Loucy (cell line): ENCODE measurements around the gene PAEP.
A peak's percentile ranks its signal among the peaks of the same experiment; 100 is the strongest.

Experiments used
- H2AFZ ChIP-seq: fragments of 200-600 bp; sonication (generic); 2 replicates; pipeline ENCODE4 v1.6.0; 2016; ENCODE audit warnings: antibody characterized with exemption, mild to moderate bottlenecking, low read length, moderate library complexity
- H3F3A ChIP-seq: fragments of 200-600 bp; 2 replicates; pipeline ENCODE4 v1.6.0; 2016; ENCODE audit warnings: antibody characterized with exemption, low read depth, mild to moderate bottlenecking
- H3K27me3 ChIP-seq: fragments of 200-600 bp; sonication (generic); 2 replicates; pipeline ENCODE4 v1.6.1; 2014; ENCODE audit warnings: low read length, mild to moderate bottlenecking; ENCODE audit not compliant: insufficient read depth, poor library complexity, severe bottlenecking
- H3K36me3 ChIP-seq: fragments of 200-600 bp; sonication (generic); 2 replicates; pipeline ENCODE4 v1.6.1; 2016; ENCODE audit warnings: low read length; ENCODE audit not compliant: insufficient read depth
- H3K4me1 ChIP-seq: fragments of 200-600 bp; sonication (generic); 2 replicates; pipeline ENCODE4 v1.5.1; 2014; ENCODE audit warnings: low read length, mild to moderate bottlenecking; ENCODE audit not compliant: insufficient read depth, poor library complexity, severe bottlenecking
- H3K4me2 ChIP-seq: fragments of 200-600 bp; sonication (generic); 2 replicates; pipeline ENCODE4 v1.6.0; 2014; ENCODE audit warnings: antibody characterized with exemption, low read length, low read depth, mild to moderate bottlenecking; ENCODE audit not compliant: poor library complexity, severe bottlenecking
- H3K4me3 ChIP-seq: fragments of 200-600 bp; sonication (generic); 2 replicates; pipeline ENCODE4 v1.5.1; 2014; ENCODE audit warnings: low read length, mild to moderate bottlenecking, mixed read lengths; ENCODE audit not compliant: poor library complexity, severe bottlenecking
- H3K79me2 ChIP-seq: fragments of 200-600 bp; sonication (generic); 2 replicates; pipeline ENCODE4 v1.6.1; 2014; ENCODE audit warnings: low read length; ENCODE audit not compliant: insufficient read depth
- H3K9ac ChIP-seq: fragments of 200-600 bp; sonication (generic); 2 replicates; pipeline ENCODE4 v1.6.0; 2014; ENCODE audit warnings: mild to moderate bottlenecking, low read depth, low read length, moderate library complexity; ENCODE audit not compliant: poor library complexity, severe bottlenecking
- H3K9me2 ChIP-seq: fragments of 200-600 bp; sonication (generic); replicated peaks from 2 replicates; pipeline ENCODE4 v1.6.1; 2016; ENCODE audit warnings: low read depth, low read length, mixed read lengths
- H3K9me3 ChIP-seq: fragments of 200-600 bp; sonication (generic); 2 replicates; pipeline ENCODE4 v1.6.1; 2014; ENCODE audit warnings: mild to moderate bottlenecking, antibody characterized with exemption, low read length, low read depth; ENCODE audit not compliant: insufficient read depth
- H4K20me1 ChIP-seq: fragments of 200-600 bp; sonication (generic); 2 replicates; pipeline ENCODE4 v1.6.0; 2014; ENCODE audit warnings: antibody characterized with exemption, low read length, mild to moderate bottlenecking; ENCODE audit not compliant: insufficient read depth, poor library complexity, severe bottlenecking
- CTCF ChIP-seq: fragments of 200-600 bp; sonication (generic); conservative IDR thresholded peaks from 2 replicates; pipeline ENCODE4 v1.5.1; 2014; ENCODE audit warnings: mild to moderate bottlenecking, antibody characterized with exemption, low read length
- EZH2phosphoT487 ChIP-seq: fragments of 200-600 bp; IDR thresholded peaks from 2 replicates; pipeline ENCODE4 v1.6.1; 2018; ENCODE audit warnings: antibody characterized with exemption, mild to moderate bottlenecking, moderate library complexity, borderline replicate concordance

Gene PAEP

GRCh38 chr9:135602789-135603481 is 41.4 kb downstream of the PAEP start:
- Histone ChIP-seq H3K9me2 (no peaks in the 10 kb centered on the region), H3K79me2 (no peaks in the 10 kb centered on the region), H3K4me1 (no peaks in the 10 kb centered on the region), H3K4me3 (no peak overlapping the region), H3K9ac (no peak overlapping the region), H3K9me3 (no peaks in the 10 kb centered on the region), H3K4me2 (no peak overlapping the region), H4K20me1 (no peaks in the 10 kb centered on the region), H3F3A (no peaks in the 10 kb centered on the region), H3K36me3 (no peaks in the 10 kb centered on the region), H3K27me3 (no peaks in the 10 kb centered on the region), H2AFZ (no peak overlapping the region)
- no peak for TF ChIP-seq EZH2phosphoT487
- peak; percentile 69 for TF ChIP-seq CTCF

DNA sequence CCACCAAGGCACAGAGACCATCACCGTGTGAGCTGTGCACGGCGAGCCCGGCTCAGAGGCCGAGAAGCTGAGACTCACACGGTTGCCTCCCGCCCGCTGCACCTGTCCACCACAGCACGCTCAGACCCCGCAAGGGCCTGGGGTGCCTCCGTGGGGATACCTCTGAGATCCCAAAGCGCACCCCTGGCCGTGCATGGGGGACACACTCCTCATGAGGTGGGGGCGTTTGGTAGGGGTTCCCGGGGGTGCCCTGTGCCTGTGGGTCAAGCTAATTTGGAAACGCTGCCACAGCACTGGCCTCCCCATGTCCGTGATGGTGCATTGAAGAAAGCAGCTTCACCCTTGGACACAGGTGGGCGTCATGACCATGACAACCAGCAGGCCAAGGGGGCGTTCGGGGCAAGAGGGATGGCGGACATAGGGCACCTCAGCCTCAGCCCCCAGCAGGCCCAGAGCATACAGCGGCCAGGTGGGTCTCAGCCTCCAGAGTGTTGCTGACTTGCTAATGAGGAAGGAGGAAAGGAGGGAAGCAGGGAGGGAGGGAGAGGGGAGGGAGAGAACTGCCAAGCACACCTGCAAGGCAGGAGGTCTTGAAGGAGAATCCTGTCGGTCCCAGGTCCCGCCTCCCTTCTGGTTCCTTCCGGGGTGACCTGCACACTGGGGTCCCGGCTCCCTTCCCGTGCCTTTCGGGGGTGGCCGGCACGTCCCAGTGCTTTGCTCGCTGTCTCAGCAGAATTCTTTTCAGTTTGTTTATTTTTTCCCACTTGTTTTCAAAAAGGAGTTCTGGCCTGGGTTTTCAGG is 43.1 kb downstream of the PAEP start:
- no peaks in the 10 kb centered on the region for H3K4me1 ChIP-seq
- no peaks in the 10 kb centered on the region for H4K20me1 ChIP-seq
- TF ChIP-seq CTCF (no peak), EZH2phosphoT487 (no peak)
- no peaks in the 10 kb centered on the region for H3K9me3 ChIP-seq
- H3F3A ChIP-seq, result no peaks in the 10 kb centered on the region
- H3K9ac ChIP-seq, result no peak overlapping the region
- no peaks in the 10 kb centered on the region for H3K36me3 ChIP-seq
- no peaks in the 10 kb centered on the region for H3K79me2 ChIP-seq
- H3K9me2 ChIP-seq, result no peaks in the 10 kb centered on the region
- H3K4me3 ChIP-seq, result no peak overlapping the region
- H3K4me2 ChIP-seq, result no peak overlapping the region
- H3K27me3 ChIP-seq, result no peaks in the 10 kb centered on the region
- H2AFZ ChIP-seq, result no peak overlapping the region

GRCh38 chr9:135605238-135605781 is 43.8 kb downstream of the PAEP start:
- no peak overlapping the region for H2AFZ ChIP-seq
- TF ChIP-seq CTCF (no peak), EZH2phosphoT487 (no peak)

More at GRCh38 chr9:135605238-135605781, 43.8 kb downstream of the PAEP start:
- no peaks in the 10 kb centered on the region for H3K27me3 ChIP-seq
- H3K4me3 ChIP-seq, result no peak overlapping the region
- H4K20me1 ChIP-seq, result no peaks in the 10 kb centered on the region
- H3K4me1 ChIP-seq, result no peaks in the 10 kb centered on the region
- H3K36me3 ChIP-seq, result no peaks in the 10 kb centered on the region
- H3K4me2 ChIP-seq, result no peak overlapping the region
- no peaks in the 10 kb centered on the region for H3K9me2 ChIP-seq
- no peaks in the 10 kb centered on the region for H3K79me2 ChIP-seq
- no peak overlapping the region for H3K9ac ChIP-seq
- no peaks in the 10 kb centered on the region for H3F3A ChIP-seq
- peaks cover 4% of the 10 kb centered on the region; the same call in 1 of the 2 replicates for H3K9me3 ChIP-seq
